SK-N-MC (cell line): ENCODE measurements around the gene CREB3L2.

Experiments
- EZH2 ChIP-seq: fragments of 200-600 bp; sonication (generic); IDR thresholded peaks from one replicate; pipeline ENCODE4 v1.6.1; 2017; ENCODE audit warnings: antibody characterized with exemption
- FOXP2 ChIP-seq: optimal IDR thresholded peaks from 2 replicates; pipeline ENCODE3; 2011; ENCODE audit warnings: mild to moderate bottlenecking, moderate library complexity; ENCODE audit not compliant: insufficient read depth; ENCODE audit errors: extremely low read length, control extremely low read depth
- POLR2AphosphoS5 ChIP-seq: IDR thresholded peaks from 2 replicates; pipeline ENCODE4 v1.6.1; 2012; ENCODE audit warnings: mild to moderate bottlenecking, low read depth, low read length, borderline replicate concordance

DNA sequence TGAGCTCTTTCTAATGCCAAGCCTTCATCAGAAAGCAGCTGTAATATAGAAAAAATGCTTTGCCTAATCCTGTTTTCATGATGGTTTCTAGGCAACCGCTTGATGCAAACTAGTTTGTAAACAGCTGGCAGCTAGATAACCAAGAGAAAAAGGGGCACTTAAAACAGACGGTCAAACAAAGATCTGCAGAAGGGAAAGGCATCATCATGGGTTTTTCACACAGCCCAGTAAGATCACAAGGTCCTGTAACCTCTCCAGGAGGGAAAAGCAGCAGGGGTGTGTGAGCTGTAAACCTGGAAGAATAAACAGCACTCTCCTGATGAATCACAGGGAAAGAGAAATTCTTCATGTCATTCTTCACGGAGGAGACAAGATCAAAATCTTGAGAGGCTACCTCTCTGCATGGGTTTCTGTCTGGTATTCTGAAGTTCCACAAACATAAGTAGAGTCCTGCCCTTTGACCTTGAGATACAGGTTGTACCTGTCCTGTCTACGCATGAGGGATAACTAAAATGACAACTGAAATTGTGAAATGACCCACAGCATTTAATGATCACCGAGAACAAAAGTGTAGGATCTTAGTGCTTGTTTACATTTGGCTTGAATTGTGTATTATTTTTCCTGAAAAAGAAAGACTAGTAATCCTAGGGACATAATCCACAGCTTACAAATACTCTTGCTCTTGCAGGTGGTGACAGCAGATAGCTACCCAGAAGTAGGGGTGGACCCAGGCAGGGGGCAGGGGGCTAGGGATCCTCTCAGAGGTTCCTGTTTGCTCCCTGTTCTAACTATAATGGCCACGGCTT, 48.0 kb downstream of the CREB3L2 start:
- TF ChIP-seq POLR2AphosphoS5 (no peak), EZH2 (no peak), FOXP2 (no peak)
